Activated CD4-positive, alpha-beta T cell treated with anti-CD3 and anti-CD28 coated beads, Interleukin-2, Interleukin-4, amounts not matched to agents 100 ng/mL and 50 ng/mL, durations not matched to agents 16 hours and 8 hours (primary cell): ENCODE results near the gene RPL38.

Experiments used
- DNase-seq: peaks from one replicate; pipeline ENCODE4 v3.0.0-alpha.2; 2020; ENCODE audit warnings: low spot score

RPL38 gene

DNA sequence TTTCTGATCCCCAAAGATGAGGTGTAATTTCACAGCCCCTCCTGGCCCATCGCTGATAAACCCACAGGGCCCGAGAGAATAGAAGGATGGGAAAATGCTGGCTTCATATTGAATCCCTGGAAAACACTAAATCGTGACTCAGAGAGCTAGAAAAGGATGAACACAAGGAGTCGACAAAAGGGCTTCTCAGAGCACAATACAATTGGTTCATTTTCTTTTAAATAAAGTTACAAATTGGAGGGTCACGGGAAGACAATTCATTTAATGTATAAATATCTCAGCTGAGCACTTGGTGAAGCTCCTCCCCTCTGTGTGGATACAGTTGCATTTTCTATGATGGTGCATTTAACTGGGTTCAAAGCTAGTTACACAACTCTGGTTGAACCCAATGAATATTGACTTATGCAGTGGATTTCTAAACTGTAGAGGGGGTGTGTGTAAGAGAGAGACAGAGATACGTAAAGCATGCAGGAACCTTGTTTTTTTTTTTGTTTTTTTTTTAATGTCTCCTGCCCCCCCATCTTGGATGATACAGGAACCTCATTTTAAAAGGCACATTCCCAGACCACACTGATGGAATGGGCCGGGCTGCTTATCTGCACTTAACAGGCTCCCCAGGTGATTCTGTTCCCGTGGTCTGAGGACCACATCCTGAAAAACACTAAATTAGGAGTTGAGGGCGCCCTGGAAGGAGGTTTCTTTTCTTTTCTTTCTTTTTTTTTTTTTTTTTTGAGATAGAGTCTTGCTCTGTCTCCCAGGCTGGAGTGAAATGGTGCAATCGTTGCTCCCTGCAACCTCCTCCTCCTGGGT is 24.0 kb downstream of the RPL38 start:
- DNase-seq: no peak

DNA sequence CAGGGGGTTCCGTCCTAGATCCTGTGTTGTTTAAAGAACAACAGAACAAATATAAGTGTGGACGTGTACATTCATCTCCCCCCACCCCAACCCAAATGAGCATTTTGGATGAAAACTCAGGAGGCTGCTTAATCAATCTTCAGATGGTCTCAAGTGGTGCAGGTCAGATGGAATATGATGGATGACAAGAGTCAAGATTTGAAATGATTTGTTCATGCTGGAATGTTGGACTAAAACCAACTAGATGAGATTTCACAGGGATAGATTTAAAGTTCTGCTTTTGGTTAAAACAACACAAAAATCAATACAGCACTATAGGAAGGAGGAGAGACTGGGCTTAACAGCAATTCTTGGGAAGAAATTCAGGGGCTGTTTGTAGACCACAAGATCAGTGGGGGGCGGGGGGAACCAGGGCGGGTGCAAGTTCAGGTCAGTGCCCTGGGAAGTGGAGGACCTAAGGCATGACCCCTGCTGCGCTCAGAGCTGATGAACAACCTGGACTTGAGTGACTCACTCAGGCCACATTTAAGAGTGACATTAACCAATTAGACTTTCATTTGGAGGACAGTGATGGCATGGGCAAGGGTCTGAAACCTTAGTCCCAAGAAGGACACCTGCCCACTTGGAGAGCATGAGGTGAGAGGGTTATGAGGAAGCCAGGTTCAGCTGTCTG is 25.0 kb downstream of the RPL38 start:
- no peak for DNase-seq

DNA sequence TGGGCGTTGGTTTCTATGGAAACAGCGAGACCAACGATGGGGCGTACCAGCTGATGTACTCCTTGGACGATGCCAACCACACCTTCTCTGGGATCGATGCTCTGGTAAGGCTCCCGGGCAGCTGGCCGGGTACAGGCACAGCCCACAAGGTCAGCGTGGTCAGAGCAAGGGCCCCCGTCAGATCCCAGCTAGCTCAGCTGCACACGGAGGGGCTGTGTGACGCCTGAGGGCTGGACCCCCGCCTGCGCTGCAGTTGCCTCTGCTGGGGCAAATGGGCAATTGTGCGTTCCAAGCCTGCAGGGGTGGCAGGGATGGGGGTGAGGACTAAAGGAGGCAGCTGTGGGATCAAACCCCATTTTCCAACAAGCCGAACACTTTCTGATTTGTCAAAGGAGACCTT is 27.4 kb downstream of the RPL38 start:
- DNase-seq: no peak

DNA sequence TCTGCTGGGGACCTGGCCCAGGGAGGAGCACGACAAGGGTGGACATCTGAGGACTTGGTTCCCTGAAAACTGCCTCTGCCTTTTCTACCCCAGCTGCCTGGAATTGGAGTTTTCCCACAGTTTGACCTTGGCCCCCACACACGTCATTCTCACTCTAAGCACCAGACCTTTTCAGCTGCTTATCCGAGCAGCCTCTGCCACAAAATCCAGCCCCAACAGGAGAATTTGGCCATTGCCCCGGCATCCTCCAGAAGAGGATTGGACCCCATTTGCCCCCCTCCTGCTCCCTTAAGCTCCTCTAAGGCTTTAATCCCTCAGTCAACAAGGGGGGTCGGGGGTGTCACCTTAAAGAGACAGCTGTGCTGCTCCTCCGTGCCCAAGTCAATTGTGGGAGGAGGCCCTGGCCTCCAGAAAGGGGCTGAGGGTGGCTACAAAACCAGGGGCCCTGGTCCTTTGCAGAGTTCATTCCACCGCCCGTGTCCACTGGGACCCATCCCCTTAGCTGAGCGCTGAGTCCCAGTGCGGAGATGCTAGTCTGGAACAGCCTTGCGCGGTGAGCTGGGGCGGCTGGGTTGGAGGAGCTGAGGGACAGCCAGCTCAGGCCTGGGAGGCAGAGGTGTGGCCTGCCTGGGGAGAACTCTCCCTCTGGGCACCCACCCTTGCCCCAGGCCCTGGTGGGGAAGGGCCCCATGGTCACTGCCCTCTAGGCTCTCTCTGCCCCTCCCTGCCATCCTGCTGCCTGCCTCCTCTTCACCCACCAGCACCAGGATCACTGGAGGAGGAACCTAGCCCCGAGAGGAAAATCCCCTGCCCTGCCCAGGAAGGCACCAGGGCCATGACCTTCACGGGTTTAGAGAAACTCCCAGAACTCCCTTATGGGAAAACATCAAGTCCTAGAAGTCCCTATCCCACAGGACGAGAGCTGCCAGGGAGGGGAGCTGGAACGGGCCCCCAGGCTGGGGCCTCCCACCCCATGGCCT is 28.7 kb downstream of the RPL38 start:
- no peak for DNase-seq

DNA sequence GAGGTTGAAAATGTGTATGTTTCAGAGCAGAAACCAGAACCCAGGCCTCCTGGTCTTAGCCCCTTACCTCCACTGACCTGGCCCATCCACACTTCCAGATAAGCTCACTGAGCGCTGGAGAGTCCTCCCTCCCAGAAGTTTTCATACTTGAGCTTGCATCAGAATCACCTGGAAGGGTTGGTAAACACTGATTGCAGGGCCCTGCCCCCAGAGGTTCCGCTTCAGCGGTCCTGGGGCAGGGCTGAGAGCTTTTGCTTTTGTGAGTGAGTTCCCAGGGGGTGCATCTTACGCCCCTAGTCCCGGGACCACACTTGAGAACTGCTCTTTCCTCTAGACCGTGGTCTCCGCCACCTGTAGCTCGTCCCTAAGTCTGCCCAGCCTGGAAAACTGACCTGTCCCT is 30.5 kb downstream of the RPL38 start:
- DNase-seq: no peak

DNA sequence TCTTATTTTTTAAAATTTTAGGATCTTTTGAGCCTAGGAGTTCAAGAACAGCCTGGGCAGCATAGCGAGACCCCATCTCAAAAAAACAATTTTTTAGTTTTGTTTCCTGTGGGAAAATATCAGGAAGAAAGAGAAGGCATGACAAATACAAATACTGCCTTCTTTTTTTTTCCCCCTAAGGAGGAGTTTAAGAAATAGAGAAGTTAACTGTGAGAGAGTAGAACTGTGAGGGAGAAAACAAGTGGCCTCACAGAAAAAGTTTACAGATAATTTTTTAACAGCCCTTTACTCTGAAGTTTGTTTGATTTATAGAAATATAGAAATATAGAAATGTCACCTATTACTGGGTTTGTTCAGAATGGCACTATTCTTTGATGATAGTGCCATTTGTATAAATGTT is 31.0 kb downstream of the RPL38 start:
- no peak for DNase-seq

DNA sequence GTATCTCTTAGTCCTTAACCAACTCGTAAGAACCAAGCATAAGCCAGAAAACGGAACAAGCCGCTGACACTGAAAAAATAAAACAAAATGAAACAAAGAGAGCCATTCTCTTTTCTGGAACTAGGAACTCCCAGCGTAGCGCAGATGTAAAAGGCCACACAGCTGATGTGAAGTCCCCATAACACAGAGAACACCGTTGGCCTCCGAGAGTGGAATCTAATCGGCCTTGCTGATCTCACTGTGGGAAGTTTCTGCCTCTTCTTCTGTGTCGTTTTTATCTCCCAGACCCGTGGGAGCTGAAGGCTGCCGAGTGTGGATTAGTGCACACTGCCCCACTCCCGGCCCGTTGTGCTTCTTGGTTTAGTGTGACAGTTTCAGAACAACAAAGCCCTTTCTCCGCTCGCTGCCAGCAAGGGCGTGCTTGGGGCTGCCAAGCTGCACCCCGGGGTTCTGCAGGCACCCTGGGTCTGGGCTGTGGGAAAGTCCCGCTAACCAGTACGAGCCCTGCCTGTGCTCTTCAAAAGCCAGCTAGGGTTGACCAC is 31.6 kb downstream of the RPL38 start:
- DNase-seq: no peak

DNA sequence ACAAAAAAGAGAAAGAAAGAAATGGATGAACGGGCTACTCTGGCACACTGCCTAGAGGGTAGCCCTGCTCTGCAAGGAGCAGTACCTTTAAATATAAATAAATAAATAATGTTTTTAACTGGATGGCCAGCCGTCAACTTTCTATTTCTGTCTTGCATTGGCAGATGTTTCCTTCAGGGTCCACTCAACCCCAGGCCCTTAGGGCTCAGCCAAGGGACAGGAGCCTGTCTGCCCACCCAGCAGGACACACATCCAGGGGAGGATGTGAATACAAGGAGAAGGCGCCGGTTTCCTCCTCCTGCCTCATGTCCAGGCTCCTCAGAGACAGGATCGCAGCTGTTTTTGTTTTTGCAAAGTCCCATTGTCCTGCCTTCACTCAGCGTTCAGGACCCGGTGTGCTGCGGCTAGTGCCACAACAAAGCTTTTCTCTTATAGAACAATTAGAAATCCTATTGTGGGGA is 32.5 kb downstream of the RPL38 start:
- no peak for DNase-seq

DNA sequence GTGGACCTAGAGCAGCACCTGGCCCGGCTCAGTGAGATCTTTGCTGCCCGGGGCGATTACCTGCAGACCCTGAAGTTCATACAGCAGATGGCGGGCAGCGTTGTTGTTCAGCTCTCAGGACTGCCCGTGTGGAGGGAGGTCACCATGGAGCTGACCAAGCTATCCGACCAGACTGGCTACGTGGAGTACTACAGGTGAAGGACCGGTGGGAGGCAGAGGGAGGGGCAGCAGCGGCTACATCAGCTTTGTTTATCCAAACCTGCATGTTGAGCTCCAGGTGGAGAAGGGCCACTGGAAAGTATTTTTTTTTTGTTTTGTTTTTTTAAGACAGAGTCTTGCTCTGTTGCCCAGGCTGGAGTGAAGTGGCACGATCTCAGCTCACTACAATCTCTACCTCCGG is 33.8 kb downstream of the RPL38 start:
- DNase-seq: no peak

DNA sequence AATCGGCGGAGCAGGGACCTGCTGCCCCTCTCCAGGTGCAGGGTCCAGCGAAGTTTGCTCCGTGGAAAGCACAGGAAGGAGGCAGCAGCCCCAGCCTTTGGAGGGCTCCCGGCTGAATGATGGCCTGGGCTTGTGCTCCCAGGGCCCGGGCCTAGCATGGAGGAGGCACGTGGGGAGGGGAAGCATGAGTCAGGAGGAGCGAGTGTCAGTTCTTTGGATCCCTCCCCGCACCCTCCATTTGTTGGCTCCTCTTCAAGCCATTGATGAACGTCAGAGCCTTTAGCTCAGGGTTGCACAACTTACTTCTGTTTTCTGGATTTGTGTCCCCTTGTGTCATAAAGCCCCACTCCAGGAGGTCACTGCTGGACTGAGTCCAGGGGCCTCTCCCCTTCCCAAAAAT is 35.7 kb downstream of the RPL38 start:
- no peak for DNase-seq

DNA sequence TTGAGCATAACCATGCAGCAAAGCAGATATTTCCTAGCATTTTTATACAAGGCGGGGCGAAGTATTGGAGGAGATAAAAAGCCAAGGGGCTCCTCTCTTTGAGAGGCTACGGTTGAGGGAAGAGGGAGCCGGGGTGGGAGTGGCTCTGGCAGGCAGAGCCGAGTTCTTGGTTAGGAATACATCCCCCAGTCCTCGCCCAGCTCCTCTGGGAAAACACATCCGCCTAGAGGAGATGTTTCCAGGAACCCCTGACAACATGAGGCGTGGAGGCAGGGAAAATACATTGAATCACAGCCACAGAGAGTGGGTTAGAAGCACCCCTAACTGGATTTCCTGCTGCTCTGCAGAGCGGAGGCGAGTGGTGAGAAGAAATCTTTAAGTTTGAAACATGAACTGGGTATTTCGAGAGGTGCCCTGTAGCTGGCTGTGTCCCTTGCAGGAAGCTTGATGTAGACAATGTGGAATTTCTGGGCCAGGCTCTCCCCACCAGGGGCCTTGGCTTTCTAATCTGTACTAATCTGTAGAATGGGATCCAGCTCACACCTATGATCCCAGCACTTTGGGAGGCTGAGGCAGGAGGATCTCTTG is 37.2 kb downstream of the RPL38 start:
- DNase-seq: no peak

DNA sequence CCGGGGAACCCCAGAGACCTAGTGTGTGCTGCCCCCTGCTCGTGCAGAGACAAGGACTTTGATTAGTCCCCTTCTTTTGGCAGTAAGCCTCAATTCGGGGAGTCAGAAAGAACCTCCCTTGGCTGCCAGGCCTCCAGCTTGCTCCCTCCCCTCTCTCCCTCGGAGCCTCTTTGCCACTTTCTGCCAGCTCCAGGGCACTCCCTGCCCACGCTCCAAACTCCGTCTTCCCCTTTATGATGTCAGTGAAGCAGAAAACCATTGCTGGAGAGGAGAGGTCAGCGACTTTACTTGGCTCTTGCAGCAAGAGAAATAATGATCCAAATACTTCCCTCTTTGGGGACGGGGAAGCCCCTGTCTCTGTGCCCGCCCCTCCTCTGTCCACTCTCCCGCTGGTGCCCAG is 38.0 kb downstream of the RPL38 start:
- no peak for DNase-seq

DNA sequence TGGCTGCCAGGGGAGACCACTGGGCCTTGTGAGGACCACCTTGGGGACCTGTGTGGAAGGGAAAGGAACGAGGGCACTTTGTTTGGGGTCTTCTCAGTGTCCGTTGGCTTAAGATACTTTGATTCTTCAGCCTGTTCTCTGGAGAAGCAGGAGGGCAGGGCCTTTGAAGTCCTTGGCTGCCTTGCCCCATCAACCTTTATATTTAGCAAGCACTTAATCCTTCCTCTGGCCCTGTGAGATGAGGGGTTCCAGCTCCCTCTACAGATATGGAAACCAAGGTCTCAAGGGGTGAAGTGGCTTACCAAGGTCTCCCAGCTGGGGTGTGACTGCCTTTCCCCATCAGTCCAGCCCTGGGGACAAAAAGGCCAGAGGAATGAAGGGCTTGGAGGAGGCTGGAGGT is 38.4 kb downstream of the RPL38 start:
- DNase-seq: no peak

DNA sequence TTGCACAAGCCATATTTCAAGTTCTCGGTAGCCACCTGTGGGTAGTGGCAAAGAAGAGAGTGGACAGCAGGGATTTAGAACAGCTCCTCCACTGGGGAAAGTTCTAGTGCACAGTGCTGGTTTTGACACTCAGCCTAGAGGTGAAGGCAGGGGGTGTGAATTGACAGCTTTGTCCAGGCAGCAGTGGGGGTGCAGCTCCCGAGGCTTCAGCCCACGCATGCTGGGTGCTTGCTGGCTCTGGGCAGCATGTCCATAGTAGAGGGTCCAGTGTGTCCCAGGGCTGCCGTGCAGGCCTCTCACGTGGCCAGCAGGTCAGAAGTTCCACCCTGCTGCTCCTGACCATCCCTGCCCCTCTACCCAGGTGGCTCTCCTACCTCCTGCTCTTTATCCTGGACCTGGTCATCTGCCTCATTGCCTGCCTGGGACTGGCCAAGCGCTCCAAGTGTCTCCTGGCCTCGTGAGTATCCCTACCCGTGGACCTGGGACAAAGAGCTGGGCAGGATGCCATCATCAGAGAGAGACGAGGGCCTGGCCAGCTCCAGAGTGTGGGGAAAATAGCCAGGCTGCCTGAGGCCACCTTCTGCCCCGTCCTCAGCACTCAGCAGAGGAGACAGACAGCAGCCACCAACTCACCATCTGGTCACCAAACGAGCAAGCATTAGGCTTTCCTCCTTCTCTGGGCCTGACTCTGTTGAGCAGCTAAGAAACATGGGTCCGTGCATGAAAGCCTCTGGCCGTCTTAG is 39.7 kb downstream of the RPL38 start:
- no peak for DNase-seq

DNA sequence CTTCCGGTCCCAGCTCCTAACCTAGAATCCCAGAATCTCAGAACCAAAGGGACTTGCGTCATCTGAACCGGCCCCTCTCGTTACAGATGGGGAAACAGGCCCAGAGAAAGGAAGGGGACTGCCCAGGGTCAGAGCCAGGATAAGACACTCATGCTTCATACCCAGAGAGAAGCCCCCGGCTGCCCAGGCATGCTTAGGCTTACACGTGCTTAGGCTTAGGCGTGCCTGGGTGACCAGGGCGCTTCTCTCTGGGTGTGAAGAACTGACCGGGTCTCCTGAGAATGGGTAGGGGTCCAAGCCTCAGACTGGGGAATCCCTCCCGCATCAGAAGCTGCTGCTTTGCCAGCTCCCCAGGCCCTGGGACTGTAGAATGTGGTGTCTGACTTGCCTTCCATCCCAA is 40.6 kb downstream of the RPL38 start:
- DNase-seq: no peak

DNA sequence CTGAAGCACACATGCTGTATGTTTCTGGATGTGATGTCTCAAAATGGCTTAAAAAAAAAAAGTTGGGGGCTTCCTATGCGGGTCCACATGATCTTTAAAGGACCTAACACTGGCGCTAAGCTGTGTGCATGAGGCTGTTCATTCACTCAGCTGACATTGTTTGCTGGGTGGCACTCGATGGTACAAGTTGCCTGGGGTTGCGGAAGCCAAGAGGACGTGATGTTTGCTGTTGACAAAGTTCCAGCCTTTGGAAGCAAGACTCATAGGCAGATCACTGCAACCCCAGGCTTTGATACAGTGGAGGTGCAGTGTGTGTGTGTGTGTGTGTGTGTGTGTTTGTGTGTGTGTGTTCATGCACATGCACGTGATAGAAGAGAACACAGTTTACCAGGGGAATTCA is 41.1 kb downstream of the RPL38 start:
- no peak for DNase-seq

DNA sequence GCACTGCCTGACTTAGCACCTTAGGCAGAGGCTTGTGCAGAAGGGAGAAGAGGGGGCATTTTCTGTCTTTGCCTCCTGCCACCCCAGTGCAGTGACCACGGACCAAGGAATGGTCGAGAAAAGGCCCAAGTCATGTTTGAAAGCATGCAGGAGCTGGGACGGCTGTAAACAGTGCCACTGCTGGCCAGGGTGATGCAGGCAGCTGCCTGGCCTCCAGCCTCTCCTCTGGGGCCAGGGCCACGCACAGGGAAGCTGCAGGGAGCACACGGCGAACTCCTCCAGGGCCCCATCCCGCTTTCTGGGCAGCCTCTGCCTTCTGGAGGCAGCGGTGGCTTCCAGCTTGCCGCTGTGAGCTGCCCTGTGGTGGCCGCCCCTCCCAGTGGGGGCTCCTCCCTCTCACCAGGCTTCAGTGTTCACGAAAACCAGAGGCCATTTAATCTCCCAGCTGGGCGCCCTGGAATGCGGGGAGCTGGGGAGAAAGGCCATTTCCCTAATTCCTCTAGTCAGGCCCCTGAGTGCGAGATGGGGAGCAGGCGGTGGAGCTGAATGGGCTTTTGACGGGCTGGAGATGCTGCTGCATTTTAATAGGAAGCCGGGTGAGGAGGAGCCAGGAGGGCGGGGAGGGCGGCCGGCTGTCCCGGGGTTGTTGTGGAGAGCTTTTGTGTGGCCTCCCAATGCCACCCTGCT is 41.8 kb downstream of the RPL38 start:
- DNase-seq: no peak

DNA sequence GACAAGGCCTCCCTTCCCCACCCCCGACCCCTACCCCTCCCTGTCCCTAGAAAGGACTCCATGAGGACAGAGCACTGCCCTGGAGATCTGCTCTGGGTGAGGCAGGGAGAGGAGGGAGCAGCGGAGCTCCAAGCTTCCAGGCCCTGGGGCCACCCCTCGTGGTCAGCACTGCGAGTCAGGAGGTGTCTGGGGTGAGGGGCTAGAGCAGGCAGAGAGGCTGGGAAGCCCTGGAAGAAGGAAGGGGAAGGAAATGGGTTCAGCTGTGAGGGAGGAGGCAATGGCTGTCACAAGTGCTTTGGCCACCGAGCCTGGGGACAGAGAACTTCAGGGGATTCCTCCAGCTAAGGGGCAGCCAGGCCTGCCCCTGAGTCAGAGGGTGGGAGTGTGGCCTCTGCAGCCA is 42.4 kb downstream of the RPL38 start:
- no peak for DNase-seq

DNA sequence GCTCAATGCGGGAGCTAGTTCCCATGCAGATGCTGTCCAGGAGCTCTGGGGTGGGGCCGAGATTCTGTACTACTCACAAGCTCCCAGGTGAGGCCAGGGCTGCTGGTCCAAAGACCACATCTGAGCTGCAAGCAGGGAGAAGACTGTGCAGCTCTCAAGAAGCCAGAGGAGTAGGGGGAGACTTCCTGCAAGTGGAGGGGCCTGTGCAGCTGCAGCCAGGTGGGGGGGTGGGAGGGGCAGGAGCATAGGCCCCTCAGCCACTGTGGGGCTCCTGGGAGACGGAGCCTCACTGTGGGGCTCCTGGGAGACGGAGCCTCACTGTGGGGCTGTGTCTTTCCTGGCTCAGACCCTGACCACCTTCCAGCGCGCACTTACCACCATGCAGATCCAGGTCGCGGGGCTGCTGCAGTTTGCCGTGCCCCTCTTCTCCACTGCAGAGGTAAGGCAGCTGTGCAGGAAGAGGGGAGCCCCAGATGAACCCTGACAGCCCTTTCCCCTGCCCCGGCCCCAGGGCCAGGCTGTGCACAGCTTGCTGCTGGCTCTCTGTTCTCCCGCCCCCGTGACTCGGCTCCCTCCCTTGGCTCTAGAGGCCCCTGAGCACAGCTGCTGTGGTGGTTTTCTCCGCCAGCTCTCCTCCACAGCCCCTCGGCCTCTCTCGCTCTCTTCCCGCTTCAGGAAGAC is 46.3 kb downstream of the RPL38 start:
- no peak for DNase-seq
